T-helper 2 cell treated with Interferon-gamma antibody and Interleukin-4, amounts not matched to agents 100 ng/mL and 5 ng/mL, for 36 hours (primary cell): Measurements from ENCODE around the gene MIOX. TPM values are rescaled to one million over a fixed set of nuclear protein-coding genes. Genes with fewer than 3 reads are reported as not detected.

Experiments used
- total RNA-seq: library from RNA; stranded (reverse); gene quantifications from 2 replicates; pipeline ENCODE4 v1.2.3, GENCODE V29; 2022

Gene MIOX
- total RNA-seq, 1 donor from 2014 or later = 0.14 TPM

Other genes starting within 250 kb of the MIOX start
- 56.4 and 57.5 TPM in 2 replicates for gene TUBGCP6, start 241.8 kb upstream of the MIOX start, total RNA-seq
- gene HDAC10, start 235.6 kb upstream of the MIOX start, total RNA-seq = 87.4 and 88.2 TPM in 2 replicates
- gene MAPK12, start 225.2 kb upstream of the MIOX start, total RNA-seq = 5.5 and 5.7 TPM in 2 replicates
- 10.2 and 12.0 TPM in 2 replicates for gene MAPK11, start 216.5 kb upstream of the MIOX start, total RNA-seq
- gene PLXNB2, start 179.2 kb upstream of the MIOX start, total RNA-seq = 10.1 and 11.0 TPM in 2 replicates
- gene DENND6B, start 159.8 kb upstream of the MIOX start, total RNA-seq = 3.2 and 3.3 TPM in 2 replicates
- 49.8 and 54.9 TPM in 2 replicates for gene PPP6R2, start 143.5 kb upstream of the MIOX start, total RNA-seq
- gene SBF1, start 11.8 kb upstream of the MIOX start, total RNA-seq = 150 and 152 TPM in 2 replicates
- 2.1 and 2.5 TPM in 2 replicates for gene ADM2, start 5.3 kb upstream of the MIOX start, total RNA-seq
- gene LMF2, start 20.8 kb downstream of the MIOX start, total RNA-seq = 111 and 118 TPM in 2 replicates
- gene NCAPH2, start 21.4 kb downstream of the MIOX start, total RNA-seq = 108 and 114 TPM in 2 replicates
- 7.9 and 8.3 TPM in 2 replicates for gene SCO2, start 38.7 kb downstream of the MIOX start, total RNA-seq
- gene TYMP, start 43.2 kb downstream of the MIOX start, total RNA-seq = 45.6 and 48.8 TPM in 2 replicates
- 4.5 and 5.3 TPM in 2 replicates for gene KLHDC7B, start 59.0 kb downstream of the MIOX start, total RNA-seq
- gene SYCE3, start 76.1 kb downstream of the MIOX start, total RNA-seq = not detected in 2 replicates
- gene CPT1B, start 91.6 kb downstream of the MIOX start, total RNA-seq = 90.6 and 91.3 TPM in 2 replicates
- 98.8 and 105 TPM in 2 replicates for gene CHKB, start 96.0 kb downstream of the MIOX start, total RNA-seq
- gene MAPK8IP2, start 113.9 kb downstream of the MIOX start, total RNA-seq = 0.25 and 0.30 TPM in 2 replicates
- gene ARSA, start 141.3 kb downstream of the MIOX start, total RNA-seq = 44.5 and 45.8 TPM in 2 replicates
- gene SHANK3, start 186.0 kb downstream of the MIOX start, total RNA-seq = 0.02 and 0.05 TPM in 2 replicates